Heart left ventricle (tissue), 16 donors: ENCODE results near the gene RAB11FIP2. TPM values are rescaled to one million over a fixed set of nuclear protein-coding genes. Genes with fewer than 3 reads are reported as not detected.

ENCODE experiments used
- ATAC-seq, 4 donors: fragments of 200-7000 bp; cut with Tn5 transposase; one replicate each; pipeline ENCODE4 v1.9.1; 2020 to 2022; ENCODE audit warnings: moderate library complexity in 4 of 4, mild to moderate bottlenecking in 3 of 4, moderate number of reproducible peaks in 1 of 4
- DNase-seq, 5 donors: peaks; one replicate each; pipeline ENCODE4 v3.0.0-alpha.2; 2020
- H3K27ac ChIP-seq, 12 donors: fragments of 200-600 bp; sonication (generic) in 4 of 12; one replicate each; pipeline versions ENCODE4 v1.5.0 to v1.8.0; 2016 to 2022; ENCODE audit warnings: mild to moderate bottlenecking in 2 of 12
- H3K27me3 ChIP-seq, 9 donors: fragments of 200-600 bp; sonication (generic) in 2 of 9; one replicate each; pipeline versions ENCODE4 v1.5.1 to v1.8.0; 2016 to 2022; ENCODE audit warnings: mild to moderate bottlenecking in 3 of 9
- H3K36me3 ChIP-seq, 9 donors: fragments of 200-600 bp; sonication (generic) in 2 of 9; one replicate each; pipeline versions ENCODE4 v1.5.0 to v1.8.0; 2018 to 2022; ENCODE audit warnings: mild to moderate bottlenecking in 2 of 9
- H3K4me1 ChIP-seq, 12 donors: fragments of 200-600 bp; sonication (generic) in 4 of 12; one replicate each; pipeline versions ENCODE4 v1.5.0 to v1.8.0; 2016 to 2022; ENCODE audit warnings: mild to moderate bottlenecking in 3 of 12
- H3K4me3 ChIP-seq, 12 donors: fragments of 200-600 bp; sonication (generic) in 4 of 12; one replicate each; pipeline versions ENCODE4 v1.5.0 to v1.8.0; 2017 to 2022; ENCODE audit warnings: mild to moderate bottlenecking in 9 of 12, moderate library complexity in 4 of 12
- H3K9me3 ChIP-seq, 12 donors: fragments of 200-600 bp; sonication (generic) in 4 of 12; one replicate each; pipeline versions ENCODE4 v1.5.0 to v1.8.0; 2016 to 2022; ENCODE audit warnings: mild to moderate bottlenecking in 1 of 12
- POLR2A ChIP-seq, 2 donors: fragments of 450-650 bp; IDR thresholded peaks; one replicate each; pipeline ENCODE4 v1.6.1; 2017; ENCODE audit warnings: antibody characterized with exemption in 2 of 2, mild to moderate bottlenecking in 2 of 2, moderate library complexity in 2 of 2
- WGBS, 4 donors: extraction: QIAGEN DNeasy Blood & Tissue Kit in 2 of 4; methylation state at CpG; one replicate each; pipeline versions ENCODE4 v1.1.5 to v1.1.7; 2013 to 2018; 5-methylcytosine and 5-hydroxymethylcytosine counted together
- intact Hi-C, 10 donors: fragments of 100-400 bp; cut with DNase I; formaldehyde crosslinking; loops; one replicate each; pipeline versions ENCODE4 v1.11.1 to v1.14.2; 2022
- polyA plus RNA-seq, 2 donors: library from polyadenylated mRNA; stranded (reverse); fragments of 200-250 nt; gene quantifications; one replicate each; pipeline ENCODE4 v1.2.3, GENCODE V29; 2013
- total RNA-seq, 9 donors: library from RNA; depleted of rRNA in 2 of 9; stranded (reverse); fragments of >200 nt in 2 of 9; fragmentation: NEBNext Ultra II Directional in 3 of 9; extraction: Animal tissue kit (Norgen Biotek cat#: 25700) in 3 of 9; gene quantifications; one replicate each; pipeline versions ENCODE4 v1.1.0 to v1.2.4, GENCODE V29; 2016 to 2023
- TF ChIP-seq, protein P1 (sequence below), 12 donors: fragments of 200-600 bp; sonication (generic) in 4 of 12; IDR thresholded peaks; one replicate each; pipeline versions ENCODE4 v1.5.0 to v1.8.0; 2018 to 2022; ENCODE audit warnings: antibody characterized with exemption in 12 of 12, mild to moderate bottlenecking in 5 of 12
- donor health status: ischemic (EF 13 %, LVEDD 7.1; RV severe dilation, severe dysfunction).
- donor health status: healthy with polysubstance abuse.
- donor health status: DM: no; HTN: yes; CAD: no.
- donor health status: DM: no; HTN: no; CAD: no.
- donor health status: ischemic (EF 25% LVEDD 6.9; RV normal size, moderate dysfunction).
- donor health status: ischemic (EF 25% LVEDD 5.7; RV mildly dilated, moderate dysfunction).
- donor health status: healthy.
- donor health status: DM: yes; HTN: yes; CAD: no.
- donor health status: ischemic (EF 35%, LVEDD 5.7; RV mildly dilated, moderate dysfunction).
- donor health status: nonischemic (EF 11% LVEDD 7.7; RV severe dilation, severe dysfunction).
- donor health status: DM: yes; HTN: yes; CAD: no.
- donor health status: PGD.
- donor health status: ischemic (EF 29% LVEDD 5.4; RV normal size, mild dysfunction).
- donor health status: nonischemic (EF 23%, LVEDD 6.1; RV moderate dilation, normal function).

RAB11FIP2 gene
- total and polyA plus RNA-seq, 11 donors, result 1.6 to 20.3 (median 12.3) TPM

DNA sequence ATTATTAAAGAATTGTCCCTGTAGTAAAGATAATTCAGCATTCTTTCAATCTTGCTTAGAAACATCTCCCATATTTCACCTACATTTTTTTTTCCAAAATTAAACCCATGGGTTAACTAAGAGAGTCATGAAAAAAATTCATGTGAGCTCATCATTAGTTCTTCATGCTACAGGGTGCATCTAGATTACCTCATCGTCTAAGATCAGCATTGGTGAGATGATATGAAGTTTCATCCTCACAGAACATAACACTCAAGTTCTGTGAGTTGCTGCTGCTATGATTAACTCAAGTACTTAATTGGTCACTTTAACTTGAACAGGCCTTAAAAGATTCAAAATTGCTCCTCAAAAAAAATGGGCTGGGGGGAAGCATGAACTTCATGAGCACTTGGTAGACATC is 50.0 kb downstream of the RAB11FIP2 start:
- Histone ChIP-seq H3K27ac (no peak overlapping the region), H3K36me3 (peaks cover 0 to 7% (median 0%) of the 10 kb centered on the region in 9 donors), H3K4me1 (no peaks in the 10 kb centered on the region), H3K27me3 (no peaks in the 10 kb centered on the region), H3K9me3 (no peaks in the 10 kb centered on the region), H3K4me3 (no peak overlapping the region)
- TF ChIP-seq, protein P1, sequence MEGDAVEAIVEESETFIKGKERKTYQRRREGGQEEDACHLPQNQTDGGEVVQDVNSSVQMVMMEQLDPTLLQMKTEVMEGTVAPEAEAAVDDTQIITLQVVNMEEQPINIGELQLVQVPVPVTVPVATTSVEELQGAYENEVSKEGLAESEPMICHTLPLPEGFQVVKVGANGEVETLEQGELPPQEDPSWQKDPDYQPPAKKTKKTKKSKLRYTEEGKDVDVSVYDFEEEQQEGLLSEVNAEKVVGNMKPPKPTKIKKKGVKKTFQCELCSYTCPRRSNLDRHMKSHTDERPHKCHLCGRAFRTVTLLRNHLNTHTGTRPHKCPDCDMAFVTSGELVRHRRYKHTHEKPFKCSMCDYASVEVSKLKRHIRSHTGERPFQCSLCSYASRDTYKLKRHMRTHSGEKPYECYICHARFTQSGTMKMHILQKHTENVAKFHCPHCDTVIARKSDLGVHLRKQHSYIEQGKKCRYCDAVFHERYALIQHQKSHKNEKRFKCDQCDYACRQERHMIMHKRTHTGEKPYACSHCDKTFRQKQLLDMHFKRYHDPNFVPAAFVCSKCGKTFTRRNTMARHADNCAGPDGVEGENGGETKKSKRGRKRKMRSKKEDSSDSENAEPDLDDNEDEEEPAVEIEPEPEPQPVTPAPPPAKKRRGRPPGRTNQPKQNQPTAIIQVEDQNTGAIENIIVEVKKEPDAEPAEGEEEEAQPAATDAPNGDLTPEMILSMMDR (IDR thresholded peaks at IDR 0.05), result no peak
- no peak for ATAC-seq
- intact Hi-C loops, result no loop called here
- WGBS, 4 donors, result 85 to 100% (median 92%) methylated on average over 1 of the region's 1 CpG
- no peak for DNase-seq

DNA sequence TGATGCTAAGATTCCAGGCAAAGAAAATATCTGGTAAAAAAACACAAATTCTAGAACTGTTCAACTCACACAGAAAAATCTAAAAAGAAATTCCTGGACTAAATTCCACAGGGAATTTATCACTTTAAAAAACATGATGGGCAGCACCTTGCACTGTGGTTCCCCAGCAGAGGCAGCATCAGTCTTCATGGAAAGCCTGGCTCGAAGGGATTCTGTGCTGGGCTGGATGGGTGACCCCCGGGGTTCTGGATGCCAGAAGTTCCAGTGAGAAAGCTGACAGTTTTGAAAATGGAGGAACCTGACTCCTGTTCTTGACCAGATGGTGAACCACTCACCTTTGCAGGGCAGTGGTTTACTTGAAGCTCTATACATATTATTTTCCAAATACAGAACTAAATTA is 52.0 kb downstream of the RAB11FIP2 start:
- ATAC-seq, result no peak

DNA sequence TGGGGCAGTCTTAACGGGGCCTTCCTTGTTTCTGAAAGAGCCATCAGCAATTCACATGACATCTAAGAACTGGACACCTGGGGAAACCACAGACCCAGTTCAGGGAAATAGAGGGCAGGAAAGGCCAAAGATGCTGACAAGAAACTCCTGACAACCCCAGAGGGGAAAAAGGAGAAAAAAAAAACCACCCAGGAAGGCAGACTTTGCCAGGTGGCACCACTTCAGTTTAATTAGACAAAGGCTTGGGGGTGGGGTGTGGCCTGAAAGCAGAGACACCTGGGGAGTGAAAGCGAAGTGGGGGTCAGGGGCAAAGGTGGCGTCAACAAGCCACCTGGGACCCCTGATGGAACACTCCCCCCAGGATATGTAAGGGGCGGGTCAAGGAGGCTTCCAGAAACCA is 53.6 kb downstream of the RAB11FIP2 start:
- TF ChIP-seq, protein P1 (IDR thresholded peaks at IDR 0.05), result no peak
- TF ChIP-seq POLR2A (IDR thresholded peaks at IDR 0.05), result no peak
- intact Hi-C loops, result no loop called here
- Histone ChIP-seq H3K9me3 (no peaks in the 10 kb centered on the region), H3K27me3 (no peaks in the 10 kb centered on the region), H3K27ac (no peak overlapping the region), H3K36me3 (no peaks in the 10 kb centered on the region), H3K4me3 (no peak overlapping the region), H3K4me1 (no peaks in the 10 kb centered on the region)
- WGBS, 4 donors, result 86 to 93% (median 89%) methylated on average over 4 of the region's 4 CpGs
- no peak for DNase-seq
- ATAC-seq, result no peak

More for the DNA sequence above, 52.0 kb downstream of the RAB11FIP2 start:
- Histone ChIP-seq H3K9me3 (no peaks in the 10 kb centered on the region), H3K36me3 (peaks cover 0 to 3% (median 0%) of the 10 kb centered on the region in 9 donors), H3K4me3 (no peak overlapping the region), H3K27ac (no peak overlapping the region), H3K27me3 (no peaks in the 10 kb centered on the region), H3K4me1 (no peaks in the 10 kb centered on the region)
- no peak for DNase-seq
- 86 to 95% (median 92%) methylated on average over 2 of the region's 2 CpGs for WGBS, 4 donors
- TF ChIP-seq POLR2A (IDR thresholded peaks at IDR 0.05), result no peak
- TF ChIP-seq, protein P1 (IDR thresholded peaks at IDR 0.05), result no peak
- intact Hi-C loops, result no loop called here

DNA sequence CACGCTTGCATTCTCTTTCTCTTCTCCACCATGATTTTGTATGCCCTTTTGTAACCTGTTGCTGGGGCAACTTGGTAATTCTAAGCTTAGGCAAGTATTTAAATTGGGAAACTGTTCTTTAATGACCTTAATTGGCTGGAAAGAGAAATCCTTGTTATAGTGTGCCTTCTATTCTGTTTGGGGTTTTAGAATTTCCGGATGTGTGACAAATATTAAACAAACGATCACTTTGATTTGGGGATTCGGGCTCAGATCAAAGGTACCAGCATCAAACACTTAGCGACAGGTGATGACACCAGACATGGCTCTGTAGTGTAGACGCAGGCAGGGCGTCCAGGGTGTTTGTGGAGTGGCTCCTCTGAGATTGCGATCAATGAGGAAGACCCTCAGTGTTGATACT is 55.0 kb downstream of the RAB11FIP2 start:
- no peaks in the 10 kb centered on the region for H3K36me3 ChIP-seq
- H3K4me1 ChIP-seq, result no peaks in the 10 kb centered on the region
- intact Hi-C loops, result no loop called here
- DNase-seq, result no peak
- no peak for ATAC-seq
- H3K4me3 ChIP-seq, result no peak overlapping the region
- TF ChIP-seq, protein P1 (IDR thresholded peaks at IDR 0.05), result no peak
- no peak for TF ChIP-seq POLR2A (IDR thresholded peaks at IDR 0.05)
- H3K27me3 ChIP-seq, result no peaks in the 10 kb centered on the region
- WGBS, 4 donors, result 93 to 96% (median 94%) methylated on average over 8 of the region's 8 CpGs
- H3K27ac ChIP-seq, result no peak overlapping the region
- H3K9me3 ChIP-seq, result peaks cover 0 to 10% (median 0%) of the 10 kb centered on the region in 12 donors
